ENCODE results near the gene STAU1. TPM values are rescaled to one million over a fixed set of nuclear protein-coding genes. Genes with fewer than 3 reads are reported as not detected.

Gene STAU1
- 81.9 TPM for total RNA-seq

GRCh38 chr20:49187851-49188641 lies at the start of gene STAU1:
Gene STAU1 (minus strand): TSS chr20:49188334. CDS start chr20:49166201, 22,133 bp downstream.

DNA sequence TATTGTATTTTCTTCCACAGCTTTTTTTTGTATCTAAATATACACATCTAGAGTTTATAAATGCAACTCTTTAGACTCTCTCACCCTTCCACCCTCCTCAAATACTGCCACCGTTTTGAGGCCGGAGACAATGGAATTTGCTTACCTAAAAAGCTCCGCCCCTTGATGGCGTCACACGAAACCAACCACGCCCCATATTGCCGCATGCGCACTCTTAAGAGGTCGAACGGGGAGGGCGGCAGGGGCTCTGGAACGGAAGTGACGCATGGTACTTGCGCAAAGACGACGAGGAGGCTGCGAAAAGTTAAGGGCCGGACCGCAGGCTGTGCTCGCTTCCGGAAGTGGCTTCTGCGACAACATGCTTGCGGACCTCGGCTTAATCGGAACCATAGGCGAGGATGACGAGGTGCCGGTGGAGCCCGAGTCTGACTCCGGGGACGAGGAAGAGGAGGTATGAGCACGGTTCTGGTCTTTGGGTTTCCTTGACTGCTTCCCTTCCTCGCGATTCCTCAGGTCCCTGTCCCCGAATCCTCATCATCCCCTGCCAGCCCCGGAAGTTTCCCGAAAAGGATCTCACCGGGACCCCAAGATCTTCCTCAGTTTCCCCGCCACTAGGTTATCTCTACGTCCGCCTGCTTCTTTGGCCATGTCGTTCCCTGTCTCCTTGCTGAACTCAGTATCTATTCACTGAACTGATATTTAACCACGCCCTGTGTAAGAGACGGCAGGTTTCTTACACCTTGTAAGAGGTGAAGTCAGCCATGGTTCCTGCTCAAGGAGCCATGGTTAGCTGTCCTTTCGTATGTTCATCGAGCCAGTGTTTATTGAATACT lies 31.2 kb upstream of the STAU1 start, which contains the start of gene DDX27:
TSS of gene DDX27 (plus strand) at position 326 of the 833 bp plus-strand sequence. CDS start at position 359, 33 bp downstream.

Other genes with a start within 250 kb of the STAU1 start
- 88.4 TPM for gene CSE1L, start 142.0 kb downstream of the STAU1 start, total RNA-seq
- gene DDX27, start 31.1 kb upstream of the STAU1 start, total RNA-seq: 30.2 TPM
- gene ZNFX1, start 89.7 kb upstream of the STAU1 start, total RNA-seq: 26.5 TPM